RKO (cell line): ENCODE data around the gene CDC123.
"Not testable (repeated sequence)": the region's sequence is repeated elsewhere in the genome, so short reads cannot be mapped to it uniquely, and the experiment has no call there.

Source experiments
- DNase-seq: peaks from one replicate; pipeline ENCODE4 v3.0.0-alpha.2; 2016; ENCODE audit warnings: low spot score

Gene CDC123, protein sequence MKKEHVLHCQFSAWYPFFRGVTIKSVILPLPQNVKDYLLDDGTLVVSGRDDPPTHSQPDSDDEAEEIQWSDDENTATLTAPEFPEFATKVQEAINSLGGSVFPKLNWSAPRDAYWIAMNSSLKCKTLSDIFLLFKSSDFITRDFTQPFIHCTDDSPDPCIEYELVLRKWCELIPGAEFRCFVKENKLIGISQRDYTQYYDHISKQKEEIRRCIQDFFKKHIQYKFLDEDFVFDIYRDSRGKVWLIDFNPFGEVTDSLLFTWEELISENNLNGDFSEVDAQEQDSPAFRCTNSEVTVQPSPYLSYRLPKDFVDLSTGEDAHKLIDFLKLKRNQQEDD

DNA sequence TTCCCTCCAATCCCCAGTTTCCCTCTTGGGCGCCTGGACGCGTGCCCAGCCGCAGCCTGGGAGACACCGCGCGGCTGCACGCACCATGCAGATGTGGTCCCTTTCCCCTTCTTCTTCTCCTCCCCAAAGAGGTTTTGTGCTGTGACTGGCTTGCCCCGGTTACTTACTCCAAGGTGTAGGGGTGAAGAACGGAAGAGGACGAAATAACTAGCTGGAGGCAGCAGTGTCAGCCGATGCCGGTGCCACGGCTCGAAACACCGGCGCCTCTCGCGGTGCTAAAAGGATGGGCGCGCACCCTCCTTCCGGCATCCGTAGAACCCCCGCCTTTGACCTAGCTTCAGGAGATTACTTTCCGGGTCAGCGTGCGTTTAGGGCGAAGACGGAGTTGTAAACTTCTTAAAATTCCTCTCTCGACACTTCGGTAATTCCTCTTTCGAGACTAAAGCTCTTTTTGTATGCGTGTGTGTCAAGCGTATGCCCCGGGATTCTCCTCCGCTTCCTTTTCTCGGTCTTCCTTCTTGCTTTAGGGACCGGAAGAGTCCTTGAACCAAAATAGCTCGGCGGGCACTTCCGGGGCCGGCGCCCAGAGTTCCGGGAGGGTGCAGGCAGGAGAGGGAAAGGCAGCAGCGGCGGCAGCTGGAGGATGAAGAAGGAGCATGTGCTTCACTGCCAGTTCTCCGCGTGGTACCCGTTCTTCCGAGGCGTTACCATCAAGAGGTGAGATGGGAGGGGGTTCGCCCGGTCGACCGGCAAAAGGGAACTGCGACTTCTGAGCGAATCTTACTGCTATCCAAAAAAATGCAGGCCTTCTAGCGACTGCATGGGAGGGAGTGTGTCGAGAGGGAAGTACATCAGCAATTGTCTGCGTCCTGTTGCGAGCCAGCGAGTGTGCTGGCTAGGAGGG, at the start of gene CDC123, which contains the start of gene NUDT5:
Gene CDC123, plus strand, starts transcription at position 586 of the 904 bp plus-strand sequence. Its CDS starts 58 bp downstream, at position 644.
Gene NUDT5, minus strand, starts transcription at position 289 of the 904 bp plus-strand sequence. CDS start 9,600 bp downstream, outside the sequence.
- DNase-seq: peak; percentile 94

DNA sequence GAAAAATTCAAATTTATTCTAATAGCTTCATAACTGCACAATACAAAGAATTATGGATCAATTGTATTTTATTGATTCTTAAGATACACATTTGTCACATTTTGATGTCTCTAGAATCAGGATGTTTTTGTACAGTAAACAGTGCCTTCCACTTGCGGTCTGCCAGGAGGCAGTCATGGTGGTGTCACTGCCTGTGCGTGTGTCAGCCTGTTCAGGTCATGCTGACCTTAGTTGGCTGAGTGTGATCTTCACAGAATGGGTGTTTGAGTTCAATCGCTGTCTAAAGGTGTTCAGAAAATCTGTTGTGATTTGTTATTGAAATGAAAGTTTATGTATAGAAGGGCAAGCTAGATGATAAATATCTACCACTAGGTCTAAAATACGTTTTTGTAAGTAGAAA, 45.8 kb upstream of the CDC123 start:
- no peak for DNase-seq

DNA sequence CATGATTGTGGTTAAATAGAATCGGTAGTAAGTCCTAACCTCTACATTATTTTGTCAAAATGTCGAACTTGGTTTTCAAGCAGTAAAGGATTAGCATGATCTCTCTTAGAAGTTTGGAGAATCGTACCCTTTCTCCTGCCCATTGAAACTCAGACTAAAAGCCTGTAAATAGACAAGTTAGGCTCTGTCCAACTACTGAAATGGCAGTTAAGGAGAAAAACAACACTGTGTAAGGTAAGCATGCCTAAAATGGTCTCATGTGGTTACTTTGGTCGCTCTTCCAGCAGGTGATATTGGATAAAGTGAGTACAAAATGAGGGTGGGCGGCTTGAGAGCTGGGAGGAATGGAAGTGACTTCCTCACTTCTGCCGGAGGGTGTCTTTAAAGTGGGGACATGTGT, 41.5 kb upstream of the CDC123 start:
- DNase-seq: no peak

DNA sequence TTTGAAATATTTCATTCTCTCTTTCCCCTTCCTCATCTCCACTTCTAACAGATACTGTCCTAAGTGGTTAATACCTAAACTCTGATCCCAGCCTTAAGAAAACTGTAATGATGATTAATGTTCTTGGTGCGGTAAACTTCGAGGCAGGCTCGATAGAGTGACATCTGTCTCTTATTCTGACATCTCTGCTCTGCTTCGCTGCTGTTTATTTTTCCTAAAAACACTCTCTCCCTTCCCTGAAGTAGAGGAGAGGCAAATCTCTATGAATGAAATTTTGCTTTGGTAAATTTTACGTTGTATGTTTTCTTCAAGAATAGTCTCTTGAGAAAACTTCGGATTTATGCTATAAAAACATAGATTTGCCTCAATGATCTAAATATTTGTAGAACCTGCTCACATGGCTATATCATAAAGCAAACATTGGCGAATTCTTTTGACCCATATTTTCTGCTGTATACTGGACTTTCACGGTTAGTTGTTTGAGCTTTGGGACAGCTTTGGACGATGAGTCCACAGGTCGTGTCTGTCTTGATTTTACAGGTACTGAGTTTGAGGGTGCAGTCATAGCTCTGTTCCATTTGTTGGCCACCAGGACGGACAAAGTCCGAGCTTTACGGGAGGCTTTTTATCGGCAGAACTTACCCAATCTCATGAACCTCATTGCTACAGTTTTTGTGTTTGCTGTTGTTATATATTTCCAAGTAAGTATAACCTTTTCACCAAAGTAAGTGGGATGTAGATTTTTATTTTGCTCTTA, 39.4 kb upstream of the CDC123 start:
- DNase-seq: no peak

DNA sequence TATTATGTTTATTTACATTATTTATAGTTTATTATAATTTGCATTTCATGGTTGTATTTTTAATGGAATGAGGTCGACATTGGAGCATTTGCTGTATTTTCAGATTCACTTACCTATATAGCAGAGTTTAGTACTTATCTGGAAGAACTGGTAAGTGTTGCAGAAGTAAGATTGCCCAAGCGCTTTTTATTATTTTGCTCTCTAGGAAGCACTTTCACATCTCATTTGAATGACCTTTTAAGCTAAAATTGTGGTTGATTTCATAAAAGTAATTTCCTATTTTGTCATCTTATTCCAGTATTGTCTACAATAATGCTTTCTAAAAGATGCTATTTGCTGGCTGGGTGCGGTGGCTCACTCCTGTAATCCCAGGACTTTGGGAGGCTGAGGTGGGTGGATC, 37.9 kb upstream of the CDC123 start:
- DNase-seq: no peak

DNA sequence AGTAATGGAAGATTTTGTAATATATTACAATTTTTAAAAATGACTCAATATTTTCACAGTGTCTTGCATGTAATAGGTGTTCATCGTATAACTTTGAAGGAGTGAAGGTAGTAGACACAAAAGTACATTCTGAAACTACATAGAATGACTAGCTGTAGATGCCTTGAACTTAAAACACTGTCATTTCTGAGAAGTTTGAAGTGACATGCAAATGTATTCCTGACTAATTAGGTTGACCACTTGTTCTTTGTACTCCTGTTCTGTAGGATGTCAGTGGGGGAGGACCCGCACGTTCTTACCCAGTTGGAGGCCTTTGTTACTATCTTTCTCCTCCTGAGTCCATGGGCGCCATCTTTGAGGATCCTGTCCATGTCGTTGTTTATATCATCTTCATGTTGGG, 35.3 kb upstream of the CDC123 start:
- DNase-seq: no peak

DNA sequence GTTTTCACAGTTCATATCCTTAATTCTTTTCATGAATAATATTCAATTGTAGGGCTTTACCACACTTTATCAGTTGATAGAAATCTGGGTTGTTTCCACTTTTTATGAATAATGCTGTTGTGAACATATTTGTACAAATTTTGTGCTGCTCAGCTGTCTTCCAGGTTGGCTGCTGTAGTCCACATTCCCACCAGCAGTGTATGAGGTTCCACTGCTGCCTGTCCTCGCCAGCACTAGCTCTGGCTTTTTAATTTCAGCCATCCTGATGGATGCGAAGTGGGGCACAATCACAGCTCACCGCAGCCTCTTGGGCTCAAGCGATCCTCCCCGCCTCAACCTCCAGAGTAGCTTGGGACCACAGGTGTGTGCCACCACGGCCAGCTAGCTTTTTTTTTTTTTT, 33.1 kb upstream of the CDC123 start:
- no peak for DNase-seq

DNA sequence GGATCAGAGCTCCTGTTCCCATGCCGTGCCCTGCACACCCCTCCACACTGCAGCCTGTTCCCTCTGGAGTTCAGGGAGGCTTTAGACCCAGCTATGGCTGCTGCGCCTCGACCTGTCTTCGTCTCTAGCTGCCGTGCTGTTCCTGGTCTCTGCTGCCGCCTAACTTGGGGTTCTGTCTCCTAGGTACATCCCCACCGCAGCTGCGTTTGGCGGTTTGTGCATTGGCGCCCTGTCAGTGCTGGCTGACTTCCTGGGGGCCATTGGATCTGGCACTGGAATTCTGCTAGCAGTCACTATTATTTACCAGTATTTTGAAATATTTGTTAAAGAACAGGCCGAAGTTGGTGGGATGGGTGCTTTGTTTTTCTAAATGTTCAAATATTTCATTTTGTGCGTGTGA, 31.9 kb upstream of the CDC123 start:
- no peak for DNase-seq

DNA sequence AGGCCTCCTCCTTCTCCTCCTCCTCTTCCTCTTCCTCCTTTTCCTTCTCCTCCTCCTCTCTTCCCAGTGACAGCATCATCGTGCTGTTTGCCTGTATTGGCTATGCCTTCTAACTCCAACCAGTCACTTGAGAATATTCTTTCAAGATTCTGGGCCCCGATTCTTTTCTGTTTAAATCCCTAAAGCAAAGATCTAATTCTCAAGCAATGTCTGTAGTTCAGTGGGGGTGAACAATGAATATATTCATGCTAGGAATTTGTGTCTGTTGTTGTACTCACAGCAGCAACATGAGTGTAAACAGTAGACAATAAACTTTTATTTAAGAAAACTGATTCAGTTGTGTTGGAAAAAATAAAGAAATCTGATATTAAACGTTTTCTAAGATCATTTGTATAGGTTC, 31.0 kb upstream of the CDC123 start:
- no peak for DNase-seq

DNA sequence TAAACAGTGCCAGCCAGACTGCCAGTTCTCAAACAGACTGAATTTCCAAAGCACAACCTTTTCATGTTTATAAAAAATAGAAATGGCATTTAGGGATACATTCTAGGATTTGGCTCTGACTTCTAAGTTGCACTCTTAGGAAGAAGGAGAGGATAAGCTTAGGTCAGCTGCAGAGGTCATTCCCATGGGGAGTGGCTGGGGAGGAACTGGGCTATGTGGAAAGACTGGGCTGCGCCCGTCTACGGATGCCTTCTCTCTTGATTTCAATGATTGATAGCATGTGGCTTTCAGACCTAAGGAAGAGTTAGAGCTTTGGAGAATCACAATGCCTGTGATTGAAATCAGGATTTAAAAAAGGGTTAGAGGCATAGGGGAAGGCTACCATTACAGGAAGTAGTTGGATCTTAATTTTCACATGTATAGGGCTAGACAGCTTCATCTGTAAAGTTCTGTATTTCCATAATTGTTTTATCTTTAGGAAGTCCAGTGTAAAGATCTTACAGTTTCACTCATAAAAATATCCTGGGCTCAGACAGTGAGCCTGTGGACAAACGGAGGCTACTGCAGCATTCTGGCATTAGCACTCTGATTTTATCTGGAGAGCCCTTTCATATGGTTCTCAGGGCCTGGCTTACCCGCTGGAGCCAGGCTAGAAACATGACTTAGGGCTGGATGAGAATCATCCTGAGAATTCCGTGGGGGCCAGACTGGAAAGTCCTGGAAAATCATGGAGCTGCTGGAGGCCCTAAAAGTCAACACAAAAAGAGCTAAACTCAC, 29.8 kb upstream of the CDC123 start:
- no peak for DNase-seq

DNA sequence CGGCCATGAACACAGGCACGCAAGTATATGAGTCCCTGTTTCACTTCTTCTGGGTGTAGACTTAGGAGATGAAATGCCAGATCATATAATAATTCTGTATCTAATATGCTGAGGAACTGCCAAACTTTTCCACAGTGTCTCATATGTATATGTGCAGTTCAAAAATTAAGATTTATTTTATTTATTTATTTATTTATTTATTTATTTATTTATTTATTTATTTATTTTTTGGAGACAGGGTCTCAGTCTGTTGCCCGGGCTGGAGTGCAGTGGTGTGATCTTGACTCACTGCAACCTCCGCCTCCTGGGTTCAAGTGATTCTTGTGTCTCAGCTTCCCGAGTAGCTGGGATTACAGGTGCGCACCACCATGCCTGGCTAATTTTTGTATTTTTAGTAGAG, 24.5 kb upstream of the CDC123 start:
- DNase-seq: not testable (repeated sequence)

DNA sequence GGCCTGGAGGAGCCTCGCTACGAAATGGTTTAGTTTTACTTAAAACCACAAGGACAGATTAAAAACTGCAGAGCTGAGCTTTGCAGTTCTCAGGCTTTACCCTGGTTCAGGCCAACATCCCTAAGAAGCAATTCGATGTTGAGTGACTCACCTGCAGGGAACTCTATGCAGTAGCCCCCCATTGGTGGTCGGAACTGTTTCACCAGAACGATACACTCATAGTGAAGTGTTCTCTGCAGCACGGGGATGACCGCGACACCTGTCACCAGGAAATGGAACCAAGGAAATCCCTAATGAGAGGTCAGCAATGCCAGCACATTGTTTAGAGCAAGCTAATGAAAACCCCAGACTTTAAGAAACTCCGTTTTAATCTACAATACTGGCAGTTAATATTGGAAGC, 18.3 kb upstream of the CDC123 start:
- peak; percentile 98 for DNase-seq

DNA sequence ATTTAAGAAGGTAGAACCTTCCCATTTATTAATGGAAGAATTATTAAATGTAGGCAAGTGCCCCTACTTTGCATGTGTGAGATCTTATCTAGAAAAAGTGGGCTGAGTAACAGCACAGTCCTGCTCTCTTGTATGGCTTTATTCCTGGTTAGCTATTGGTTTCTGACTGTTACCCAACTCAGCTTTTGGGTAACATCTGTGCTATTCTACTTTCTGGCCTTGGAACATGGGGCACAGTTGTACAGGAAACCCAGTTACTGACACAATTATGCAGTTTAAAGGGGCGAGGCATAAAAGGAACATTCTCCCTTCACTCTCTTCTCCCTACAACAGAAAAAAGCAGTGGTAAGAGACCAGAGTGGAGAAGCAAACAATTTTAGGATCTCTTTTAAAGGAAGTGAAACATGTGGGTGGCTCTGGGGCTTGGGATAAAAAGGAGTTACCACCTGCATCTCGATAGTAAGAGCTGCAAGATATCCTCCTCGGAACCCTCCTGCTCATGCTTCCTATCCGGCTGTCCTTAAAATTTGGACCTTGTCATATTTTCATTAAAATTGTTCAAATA, 16.3 kb upstream of the CDC123 start:
- DNase-seq: no peak

DNA sequence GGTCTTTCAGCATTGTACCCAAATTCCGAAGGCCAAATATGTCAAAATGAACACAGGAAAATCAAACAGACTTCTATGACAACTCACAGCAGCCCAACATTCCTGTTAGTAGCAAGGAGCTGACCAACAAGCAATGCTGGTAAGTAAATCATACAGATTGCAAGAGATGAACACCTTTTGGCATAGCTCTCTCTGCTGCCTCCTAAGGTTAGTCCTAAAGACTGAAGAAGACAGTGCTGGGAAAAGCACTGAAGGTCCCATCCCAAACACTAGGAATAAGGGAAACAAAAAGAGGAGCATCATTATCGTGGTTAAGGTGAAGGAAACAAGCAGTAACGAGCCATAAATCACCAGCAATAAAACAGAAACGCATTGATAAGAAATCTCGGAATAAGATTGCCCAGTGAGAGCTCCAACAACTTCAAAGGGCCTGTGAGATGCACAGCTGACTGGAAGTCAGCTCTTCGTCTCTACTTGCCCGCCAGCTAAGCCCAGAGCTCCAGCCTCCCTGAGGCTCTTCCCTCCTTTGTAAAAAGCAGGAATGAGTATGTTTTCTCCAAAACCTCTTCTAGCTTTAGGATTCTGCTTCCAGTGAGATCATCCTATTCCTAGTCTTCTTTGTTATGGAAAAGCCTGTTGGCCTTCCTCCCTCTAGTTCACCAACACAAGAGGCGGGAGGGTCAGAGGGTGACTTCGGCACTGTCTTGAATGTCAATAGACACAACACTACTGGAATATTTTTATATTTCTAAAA, 15.6 kb upstream of the CDC123 start:
- DNase-seq: no peak

DNA sequence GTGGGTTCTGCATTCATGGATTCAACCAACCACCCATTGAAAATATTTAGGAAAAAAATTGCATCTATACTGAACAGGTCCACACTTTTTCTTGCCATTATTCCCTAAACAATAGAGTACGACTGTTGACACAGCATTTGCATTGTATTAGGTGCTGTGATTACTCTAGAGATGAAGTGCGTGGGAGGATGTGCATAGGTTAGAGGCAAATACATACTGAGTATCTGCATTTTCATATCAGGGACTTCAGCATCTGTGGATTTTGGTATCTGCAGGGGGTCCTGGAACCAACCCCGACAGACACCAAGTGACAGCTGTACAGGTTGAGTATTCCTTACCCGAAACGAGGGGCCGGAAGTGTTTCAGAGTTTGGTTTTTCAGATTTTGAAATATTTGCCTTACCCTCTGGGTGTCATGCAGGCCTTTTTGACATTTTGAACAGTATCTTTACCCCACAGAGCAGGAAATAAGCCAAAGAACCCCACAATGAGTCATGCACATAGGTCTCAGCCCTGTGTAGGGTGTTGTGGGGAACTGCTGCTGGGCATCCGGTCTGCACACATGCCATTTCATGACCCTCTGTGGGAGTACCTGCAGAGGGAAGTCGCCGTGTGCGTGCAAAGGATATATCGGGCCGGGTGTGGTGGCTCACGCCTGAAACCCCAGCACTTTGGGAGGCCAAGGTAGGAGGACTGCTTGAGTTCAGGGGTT, 14.8 kb upstream of the CDC123 start:
- DNase-seq: no peak

DNA sequence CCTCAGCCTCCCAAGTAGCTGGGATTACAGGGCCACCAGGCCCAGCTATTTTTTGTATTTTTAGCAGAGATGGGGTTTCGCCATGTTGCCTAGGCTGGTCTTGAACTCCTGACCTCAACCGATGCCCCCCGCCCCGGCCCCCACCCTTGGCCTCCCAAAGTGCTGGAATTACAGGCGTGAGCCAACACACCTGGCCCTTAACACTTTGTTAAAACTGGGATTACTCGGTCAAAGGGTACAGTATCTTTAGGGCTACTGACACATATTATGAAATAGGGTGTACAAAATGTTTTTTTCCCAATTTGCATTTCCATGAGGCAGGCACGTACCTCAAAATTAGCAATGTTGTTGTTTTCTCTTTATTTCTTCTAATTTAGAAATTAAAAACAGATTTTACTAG, 11.8 kb upstream of the CDC123 start:
- no peak for DNase-seq

DNA sequence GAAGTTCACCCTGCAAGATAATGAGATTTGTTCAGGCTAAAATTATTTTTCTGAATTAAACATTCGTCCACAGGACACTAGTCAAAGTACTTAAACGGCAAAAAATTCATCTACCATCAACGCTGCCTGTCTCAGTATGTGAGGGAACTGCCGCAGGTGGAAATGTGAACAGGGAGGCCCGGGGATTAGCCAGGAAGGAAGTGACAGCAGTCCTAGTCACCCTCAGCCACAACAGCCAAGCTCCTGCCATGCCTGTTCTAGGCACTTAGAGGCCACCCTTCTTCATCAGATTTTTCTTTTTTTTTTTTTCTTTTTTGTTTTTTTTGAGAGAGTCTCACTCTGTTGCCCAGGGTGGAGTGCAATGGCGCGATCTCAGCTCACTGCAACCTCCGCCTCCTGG, 9.7 kb upstream of the CDC123 start:
- DNase-seq: peak; percentile 58

DNA sequence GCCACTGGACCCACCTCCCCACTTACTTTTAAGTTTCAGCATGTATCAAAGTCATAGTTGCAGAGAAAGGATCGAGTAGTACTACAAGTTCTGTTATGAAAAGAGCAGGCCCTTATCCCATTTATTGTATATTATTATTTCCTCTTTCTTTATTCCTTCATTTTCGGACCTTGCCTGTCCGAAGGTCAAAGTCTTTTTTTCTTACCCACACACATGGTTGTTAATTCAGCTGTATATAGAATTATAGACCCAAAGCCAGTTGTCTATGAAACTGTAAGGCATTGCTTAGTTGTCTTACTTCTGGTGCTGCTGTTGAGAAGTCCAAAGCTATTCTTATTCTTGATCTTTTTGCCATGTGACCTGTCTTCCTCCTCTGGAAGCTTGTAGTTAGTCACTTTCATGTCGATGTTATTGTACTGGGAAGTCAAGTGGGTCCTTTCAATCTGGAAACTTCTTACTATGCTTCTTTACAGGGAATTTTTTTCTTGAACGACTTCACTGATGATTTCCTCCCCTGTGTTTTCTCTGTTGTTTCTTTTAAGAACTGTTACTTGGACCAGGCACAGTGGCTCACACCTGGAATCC, 8.6 kb upstream of the CDC123 start:
- DNase-seq: no peak

DNA sequence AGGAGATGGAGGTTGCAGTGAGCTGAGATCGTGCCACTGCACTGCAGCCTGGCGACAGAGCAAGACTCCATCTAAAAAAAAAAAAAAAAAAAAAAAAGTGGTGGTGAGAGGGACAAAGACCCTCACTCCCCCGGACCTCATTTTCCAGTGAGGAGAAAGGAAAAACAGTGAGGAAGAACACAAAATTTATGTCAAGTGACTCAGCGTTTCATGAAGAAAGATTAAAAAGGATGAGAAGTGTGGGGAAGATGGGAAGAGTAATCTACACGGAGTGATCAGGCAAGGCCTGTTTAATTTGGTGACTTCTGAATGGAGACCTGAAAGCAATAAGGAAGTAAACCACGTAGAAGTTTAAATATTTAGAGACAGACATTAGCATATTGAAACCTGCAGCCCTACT, 7.3 kb upstream of the CDC123 start:
- no peak for DNase-seq

DNA sequence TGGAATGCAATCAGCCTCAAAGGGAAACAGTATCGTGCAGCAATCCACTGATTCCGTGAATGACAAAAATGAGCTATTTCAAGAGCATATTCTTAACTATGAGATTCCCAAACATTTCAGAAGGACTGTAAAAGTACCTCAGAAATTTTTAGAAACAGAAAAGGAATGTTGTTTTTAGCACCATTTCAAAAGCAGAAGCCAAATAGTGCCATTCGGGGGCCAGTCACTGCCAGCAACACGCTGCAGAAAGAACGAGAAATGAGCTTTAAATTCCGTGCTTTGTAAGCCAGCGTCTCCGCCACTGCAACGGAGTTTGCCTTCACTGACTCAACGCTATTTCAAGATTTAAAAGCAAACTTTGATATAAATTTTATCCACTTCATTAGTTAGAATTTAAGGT, 6.6 kb upstream of the CDC123 start:
- no peak for DNase-seq
